GM12873 (cell line): ENCODE data around the gene ENAH.

Experiments
- CTCF ChIP-seq: IDR thresholded peaks from 2 replicates; pipeline ENCODE4 v1.5.1; 2012; ENCODE audit warnings: low read depth, mild to moderate bottlenecking, moderate library complexity, low read length, control low read depth; ENCODE audit not compliant: insufficient read depth; ENCODE audit errors: missing control alignments

Gene ENAH

GRCh38 chr1:225514671-225515081, 138.2 kb downstream of the ENAH start:
- TF ChIP-seq CTCF, result no peak

- TF ChIP-seq CTCF, result no peak
Measured at GRCh38 chr1:225511828-225512381, 141.0 kb downstream of the ENAH start.

GRCh38 chr1:225509770-225510169, 143.2 kb downstream of the ENAH start:
- no peak for TF ChIP-seq CTCF

GRCh38 chr1:225509376-225509707, 143.6 kb downstream of the ENAH start:
- TF ChIP-seq CTCF, result no peak

GRCh38 chr1:225508538-225509375, 144.2 kb downstream of the ENAH start:
- no peak for TF ChIP-seq CTCF

- TF ChIP-seq CTCF, result no peak
Measured at GRCh38 chr1:225506727-225507126, 146.2 kb downstream of the ENAH start.

GRCh38 chr1:225504776-225505175, 148.1 kb downstream of the ENAH start:
- no peak for TF ChIP-seq CTCF
